DOHH2 (cell line): Measurements from ENCODE around the gene LURAP1L.

Experiments used
- CTCF ChIP-seq: fragments of 200-600 bp; sonication (generic); IDR thresholded peaks from one replicate; pipeline ENCODE4 v1.5.1; 2014; ENCODE audit warnings: antibody characterized with exemption, mild to moderate bottlenecking, low read depth, low read length; ENCODE audit not compliant: poor library complexity, severe bottlenecking
- EZH2phosphoT487 ChIP-seq: fragments of 200-600 bp; sonication (generic); IDR thresholded peaks from 2 replicates; pipeline ENCODE4 v1.6.1; 2017; ENCODE audit warnings: borderline replicate concordance, mild to moderate bottlenecking, antibody characterized with exemption, low read length, moderate library complexity, mixed read lengths

- no peak for TF ChIP-seq CTCF
- TF ChIP-seq EZH2phosphoT487: no peak
These were observed 37.1 kb downstream of the LURAP1L start for GRCh38 chr9:12811935-12812334.
